ENCODE results near the gene SGIP1. TPM values are rescaled to one million over a fixed set of nuclear protein-coding genes. Genes with fewer than 3 reads are reported as not detected.

The SGIP1 gene
- total and polyA plus RNA-seq, 2 of the 8 experiments (the other 6 are each of a cell fraction or from before 2014, with no cell fraction given): 1.4 to 2.1 TPM

- Histone ChIP-seq H3K14ac (ENCODE audit: insufficient read length) (no peak overlapping the region), H2AFZ (ENCODE audit: low read length) (no peak overlapping the region), H2BK20ac (ENCODE audit: low read length) (no peak overlapping the region), H3K36me3 (ENCODE audit: control insufficient read depth in 2 of 4, insufficient read depth in 4 of 4, low read length in 3 of 4) (no peaks in the 10 kb centered on the region), H2BK120ac (replicated peaks; ENCODE audit: low read depth, low read length) (no peak overlapping the region), H3K4me3 (ENCODE audit: extremely low read depth in 1 of 4, insufficient read depth in 2 of 4, low read depth in 3 of 4, low read length in 4 of 4) (no peak overlapping the region), H4K5ac (ENCODE audit: insufficient read length, low read depth, low read length) (no peak overlapping the region), H2BK5ac (ENCODE audit: low read depth, low read length) (no peak overlapping the region), H2AK5ac (ENCODE audit: low read depth, low read length) (no peak overlapping the region), H2BK15ac (ENCODE audit: low read length) (no peak overlapping the region), H4K91ac (replicated peaks; ENCODE audit: insufficient read length, low read length) (no peak overlapping the region), H3K27ac (ENCODE audit: low read depth, low read length) (no peak overlapping the region), H3K79me2 (ENCODE audit: control insufficient read depth in 1 of 2, insufficient read depth in 2 of 2, low read length in 2 of 2) (no peaks in the 10 kb centered on the region), H3K4ac (replicated peaks; ENCODE audit: insufficient read length, low read depth, low read length) (no peak overlapping the region), H3K9me3 (ENCODE audit: insufficient read depth in 2 of 2, low read depth in 1 of 2, low read length in 1 of 2) (no peaks in the 10 kb centered on the region), H3K56ac (replicated peaks; ENCODE audit: insufficient read length, low read depth, low read length) (no peak overlapping the region), H3K4me1 (replicated peaks in 1 of 4; ENCODE audit: control insufficient read depth in 3 of 4, insufficient read depth in 4 of 4, low read length in 3 of 4) (peaks cover 0 to 2% (median 0%) of the 10 kb centered on the region in 4 experiments; a peak in 1 of 7 replicates), H3K79me1 (ENCODE audit: low read depth, low read length) (no peaks in the 10 kb centered on the region), H3K23me2 (ENCODE audit: low read depth, low read length) (no peaks in the 10 kb centered on the region), H4K20me1 (replicated peaks in 1 of 2; ENCODE audit: control insufficient read depth in 1 of 2, insufficient read depth in 2 of 2, low read length in 2 of 2) (no peaks in the 10 kb centered on the region), H3K9ac (replicated peaks in 1 of 4; ENCODE audit: extremely low read depth in 1 of 4, low read depth in 3 of 4, low read length in 3 of 4) (no peak overlapping the region), H4K8ac (ENCODE audit: extremely low read depth, insufficient read depth, low read length) (no peak overlapping the region), H3K4me2 (ENCODE audit: insufficient read depth in 1 of 2, low read depth in 2 of 2, low read length in 2 of 2) (no peak overlapping the region), H3K23ac (ENCODE audit: insufficient read length) (no peak overlapping the region), H2BK12ac (ENCODE audit: low read depth, low read length) (no peak overlapping the region), H3K18ac (ENCODE audit: extremely low read depth, low read length) (no peak overlapping the region), H3K27me3 (replicated peaks in 1 of 4; ENCODE audit: control insufficient read depth in 3 of 4, extremely low read depth in 1 of 4, insufficient read depth in 3 of 4, low read length in 3 of 4) (no peaks in the 10 kb centered on the region)
- WGBS, 2 experiments (ENCODE audit: extremely low coverage in 1 of 2, insufficient coverage in 1 of 2, insufficient read length in 1 of 2, insufficient replicate concordance in 2 of 2, low coverage in 1 of 2, low lambda C conversion rate in 2 of 2, missing lambda C conversion rate in 1 of 2): 91% methylated on average over 9 of the region's 9 CpGs; no CpG with 5 or more reads in 1 of the 2 experiments
- ChIA-PET POLR2A (ENCODE audit: partially characterized antibody) (interaction anchor here (1.4 kb wide), 1 partner anchor 13 kb away, joined by 3 read pairs; the partner anchor contains the start of gene DYNLT5), CTCF (ENCODE audit: partially characterized antibody) (interaction anchor here (0.7 to 2.3 kb wide), 8 partner anchors 11 to 487 kb away, joined by 3 to 9 read pairs (median 4); no protein-coding TSS in a partner anchor)
- no peak for DNase-seq (ENCODE audit: low read depth in 1 of 2, low spot score in 2 of 2)
- no peak for FAIRE-seq
Measured at GRCh38 chr1:66739401-66740157, 205.6 kb downstream of the SGIP1 start.
